Measurements from ENCODE around the gene OR52W1.

OR52W1 gene

GRCh38 chr11:6199174-6199810 is at the start of gene OR52W1:
Gene OR52W1 (plus strand): TSS chr11:6199224. CDS start chr11:6199224, 0 bp downstream.
- TF ChIP-seq POLR2A (IDR thresholded peaks at IDR 0.05; ENCODE audit: low read length) = no peak
- TF ChIP-seq GATA1 (IDR thresholded peaks at IDR 0.05; ENCODE audit: low read depth, low read length) = no peak
- DNase-seq = no peak

DNA sequence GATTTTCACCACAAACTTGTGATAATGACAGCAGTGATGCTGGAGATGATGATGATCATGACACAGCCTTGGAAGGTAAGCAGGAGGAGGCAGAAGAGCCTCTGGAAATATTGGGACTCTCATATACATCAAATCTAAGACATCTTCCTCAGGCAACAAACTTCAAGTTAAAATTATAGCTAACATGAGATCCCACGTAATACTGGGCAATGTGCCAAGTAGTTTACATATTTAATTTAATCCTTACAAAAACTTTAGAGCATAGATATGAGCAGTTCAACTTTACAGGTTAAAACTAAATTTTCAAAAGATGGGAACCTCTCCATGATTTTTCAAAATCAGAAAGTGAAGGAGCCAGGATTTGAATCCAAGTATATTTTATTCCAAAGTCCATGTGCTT is 47.9 kb upstream of the OR52W1 start:
- TF ChIP-seq POLR2A (IDR thresholded peaks at IDR 0.05; ENCODE audit: low read length) = no peak
- no peak for TF ChIP-seq GATA1 (IDR thresholded peaks at IDR 0.05; ENCODE audit: low read depth, low read length)
- no peak for DNase-seq

GRCh38 chr11:6152126-6152525 is 46.9 kb upstream of the OR52W1 start:
- TF ChIP-seq GATA1 (IDR thresholded peaks at IDR 0.05; ENCODE audit: low read depth, low read length) (no peak), POLR2A (IDR thresholded peaks at IDR 0.05; ENCODE audit: low read length) (no peak)
- DNase-seq = no peak

GRCh38 chr11:6156628-6157359 is 42.2 kb upstream of the OR52W1 start:
- TF ChIP-seq GATA1 (IDR thresholded peaks at IDR 0.05; ENCODE audit: low read depth, low read length) = no peak
- TF ChIP-seq POLR2A (IDR thresholded peaks at IDR 0.05; ENCODE audit: low read length) = no peak

GRCh38 chr11:6170226-6170625 is 28.8 kb upstream of the OR52W1 start, which contains the start of gene OR52B2:
Gene OR52B2 (minus strand): TSS chr11:6170326. CDS start chr11:6170326, 0 bp downstream.
- TF ChIP-seq GATA1 (IDR thresholded peaks at IDR 0.05; ENCODE audit: low read depth, low read length) (no peak), POLR2A (IDR thresholded peaks at IDR 0.05; ENCODE audit: low read length) (no peak)
- no peak for DNase-seq

More at GRCh38 chr11:6156628-6157359, 42.2 kb upstream of the OR52W1 start:
- no peak for DNase-seq

- TF ChIP-seq GATA1 (IDR thresholded peaks at IDR 0.05; ENCODE audit: low read depth, low read length) (no peak), POLR2A (IDR thresholded peaks at IDR 0.05; ENCODE audit: low read length) (no peak)
- DNase-seq = no peak
These were observed 23.6 kb upstream of the OR52W1 start for GRCh38 chr11:6175440-6175839.

DNA sequence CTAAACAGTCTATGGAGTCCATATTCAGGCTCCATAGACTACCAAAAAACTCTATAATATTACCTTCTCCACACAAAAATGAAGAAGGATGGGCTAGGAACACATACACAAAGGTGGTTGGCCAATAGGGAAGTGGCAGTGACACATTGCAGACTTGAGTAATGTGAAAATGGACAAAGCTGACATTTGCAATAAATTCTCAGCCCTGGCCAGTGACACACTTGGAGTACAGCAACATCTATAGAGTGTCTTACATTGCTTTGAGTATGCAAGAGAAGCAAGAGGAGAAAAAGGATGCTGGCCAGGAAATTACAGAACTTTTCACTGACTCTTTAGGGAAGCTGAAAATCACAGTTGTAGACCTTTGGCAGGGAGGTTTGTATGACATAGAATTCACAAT is 7.3 kb upstream of the OR52W1 start:
- no peak for DNase-seq
- TF ChIP-seq GATA1 (IDR thresholded peaks at IDR 0.05; ENCODE audit: low read depth, low read length) (no peak), POLR2A (IDR thresholded peaks at IDR 0.05; ENCODE audit: low read length) (no peak)

GRCh38 chr11:6194065-6194581 is 4.9 kb upstream of the OR52W1 start:
- no peak for DNase-seq
- TF ChIP-seq GATA1 (IDR thresholded peaks at IDR 0.05; ENCODE audit: low read depth, low read length) (no peak), POLR2A (IDR thresholded peaks at IDR 0.05; ENCODE audit: low read length) (no peak)

- DNase-seq = no peak
- TF ChIP-seq GATA1 (IDR thresholded peaks at IDR 0.05; ENCODE audit: low read depth, low read length) = no peak
- TF ChIP-seq POLR2A (IDR thresholded peaks at IDR 0.05; ENCODE audit: low read length) = no peak
These were observed 2.6 kb upstream of the OR52W1 start for GRCh38 chr11:6196396-6196795.

DNA sequence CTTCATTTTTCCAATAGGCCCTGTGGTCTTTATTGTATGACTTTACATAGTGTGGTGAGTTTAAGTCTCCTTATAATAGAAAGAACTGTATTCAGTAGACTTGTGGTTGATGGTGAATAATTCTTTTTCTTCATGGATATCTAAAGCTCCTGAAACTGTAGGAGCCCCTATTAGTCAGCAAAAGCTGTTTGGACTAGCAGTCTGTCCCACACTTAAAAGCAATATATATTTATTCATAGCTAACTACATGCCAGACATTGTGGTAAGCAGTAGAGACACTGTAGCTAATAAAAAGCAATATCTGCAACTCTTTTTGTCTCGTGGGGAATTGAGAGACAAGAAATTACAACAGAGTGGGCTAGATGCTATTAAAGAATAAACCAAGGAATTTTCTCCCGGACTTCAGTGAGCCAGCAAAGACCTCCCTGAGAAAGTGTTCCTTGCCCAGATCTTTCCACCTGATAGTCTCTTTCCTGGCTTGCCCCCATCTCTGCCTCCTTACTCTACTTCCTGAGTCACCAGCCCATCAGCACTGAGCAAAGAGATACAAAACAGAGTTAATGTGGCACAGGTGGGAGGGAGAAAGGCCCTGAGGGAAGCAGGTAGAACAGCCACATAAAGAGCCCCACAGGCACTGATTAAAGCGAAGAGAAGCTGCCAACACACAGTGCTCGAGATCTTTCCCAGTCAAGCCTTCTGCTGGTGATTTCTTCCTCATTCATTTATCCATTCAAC is 1.4 kb upstream of the OR52W1 start:
- no peak for TF ChIP-seq GATA1 (IDR thresholded peaks at IDR 0.05; ENCODE audit: low read depth, low read length)
- TF ChIP-seq POLR2A (IDR thresholded peaks at IDR 0.05; ENCODE audit: low read length) = no peak
- no peak for DNase-seq

DNA sequence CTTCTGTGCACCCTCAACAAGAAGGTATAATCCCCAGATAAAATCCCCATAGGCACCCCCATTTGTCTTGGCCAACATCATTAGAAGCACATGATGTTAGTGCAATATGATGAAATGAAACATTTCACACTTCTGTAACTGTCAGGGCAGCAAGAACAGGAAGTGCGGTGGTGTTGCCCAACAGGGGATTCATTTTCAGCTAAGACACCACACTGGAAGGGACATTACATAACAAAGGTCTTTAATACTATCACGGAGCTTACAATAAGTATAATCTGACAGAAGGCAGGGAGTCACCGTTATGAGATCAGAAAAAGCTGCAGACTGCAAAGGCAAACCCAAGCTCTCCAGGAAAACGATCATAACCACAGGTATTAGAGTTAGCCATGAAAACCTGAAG is 2.0 kb downstream of the OR52W1 start:
- TF ChIP-seq POLR2A (IDR thresholded peaks at IDR 0.05; ENCODE audit: low read length) (no peak), GATA1 (IDR thresholded peaks at IDR 0.05; ENCODE audit: low read depth, low read length) (no peak)
- DNase-seq = peak in 1 of 2 experiments; percentile 8

DNA sequence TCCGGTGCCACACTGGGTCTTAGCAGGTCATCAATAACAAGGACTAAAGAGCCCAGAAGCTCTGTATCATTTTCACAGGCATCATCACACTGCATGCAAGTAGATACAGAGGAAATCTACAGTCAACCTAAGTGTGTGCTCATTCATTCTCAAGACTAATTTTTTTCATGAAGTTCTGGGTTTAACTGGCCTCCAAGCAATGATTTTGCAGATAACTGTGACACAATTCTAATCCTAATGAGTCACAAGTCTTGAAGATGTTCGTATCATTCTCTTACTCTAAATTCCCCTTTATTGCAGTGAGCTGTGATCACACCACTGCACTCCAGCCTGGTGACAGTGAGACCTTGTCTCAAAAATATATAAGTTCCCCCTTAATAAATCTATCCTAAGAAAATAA is 2.5 kb downstream of the OR52W1 start:
- TF ChIP-seq POLR2A (IDR thresholded peaks at IDR 0.05; ENCODE audit: low read length) (no peak), GATA1 (IDR thresholded peaks at IDR 0.05; ENCODE audit: low read depth, low read length) (no peak)
- no peak for DNase-seq

DNA sequence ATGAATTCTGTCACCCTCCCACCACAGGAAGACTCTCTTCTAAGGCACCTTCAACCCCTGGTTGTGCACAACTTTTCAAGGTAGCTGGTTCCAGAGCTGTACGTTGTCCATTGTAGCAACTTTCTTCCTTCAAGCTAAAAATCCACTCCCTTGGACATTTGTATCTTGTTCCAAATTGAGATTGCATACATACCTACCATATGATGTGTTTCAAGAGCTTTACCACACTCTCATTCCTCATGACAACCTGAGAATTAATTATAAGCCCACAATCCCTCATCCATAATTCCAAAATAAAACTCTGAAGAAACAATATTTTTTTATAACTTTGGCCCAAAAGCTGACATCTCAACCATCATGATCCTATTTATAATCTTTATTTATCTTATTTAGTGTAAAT is 3.0 kb downstream of the OR52W1 start:
- no peak for DNase-seq
- no peak for TF ChIP-seq POLR2A (IDR thresholded peaks at IDR 0.05; ENCODE audit: low read length)
- no peak for TF ChIP-seq GATA1 (IDR thresholded peaks at IDR 0.05; ENCODE audit: low read depth, low read length)

DNA sequence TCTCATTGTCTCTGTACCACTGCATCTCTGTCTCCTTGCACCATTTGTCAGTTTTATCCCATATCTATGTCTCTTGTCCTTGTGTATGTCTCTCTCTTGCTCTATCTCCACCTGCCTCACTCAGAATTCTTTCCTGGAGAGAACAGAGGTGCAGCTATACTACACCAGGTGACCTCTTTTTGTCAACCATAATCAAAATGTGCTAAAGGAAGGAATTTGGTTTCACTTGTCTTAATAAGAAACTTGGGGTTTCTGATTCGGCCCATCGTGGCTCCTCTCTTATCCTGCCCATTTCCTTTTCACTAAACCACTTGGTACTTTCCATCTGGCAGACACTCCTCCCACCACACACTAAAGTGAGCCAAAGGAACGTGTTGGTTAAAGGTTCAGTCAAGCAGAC is 4.3 kb downstream of the OR52W1 start:
- no peak for TF ChIP-seq POLR2A (IDR thresholded peaks at IDR 0.05; ENCODE audit: low read length)
- no peak for TF ChIP-seq GATA1 (IDR thresholded peaks at IDR 0.05; ENCODE audit: low read depth, low read length)
- DNase-seq = no peak

All from erythroblast (primary cell).